Testis (tissue), 3 donors: ENCODE measurements around the gene COBL. TPM values are rescaled to one million over a fixed set of nuclear protein-coding genes. Genes with fewer than 3 reads are reported as not detected.

Experiments
- DNase-seq: peaks from one replicate; pipeline ENCODE4 v3.0.0-alpha.2; 2019
- H3K27ac ChIP-seq, 2 donors: fragments of 200-600 bp; sonication (generic); one replicate each; pipeline ENCODE4 v1.5.1; 2019
- H3K27me3 ChIP-seq: fragments of 200-600 bp; sonication (generic); one replicate; pipeline ENCODE4 v1.5.1; 2019
- H3K36me3 ChIP-seq: fragments of 200-600 bp; sonication (generic); one replicate; pipeline ENCODE4 v1.5.1; 2017; ENCODE audit warnings: low read depth; ENCODE audit errors: missing control alignments
- H3K4me1 ChIP-seq: fragments of 200-600 bp; sonication (generic); one replicate; pipeline ENCODE4 v1.5.1; 2019
- H3K4me3 ChIP-seq, 2 donors: fragments of 200-600 bp; sonication (generic); one replicate each; pipeline ENCODE4 v1.5.1; 2017 to 2019
- H3K9me3 ChIP-seq: fragments of 200-600 bp; sonication (generic); one replicate; pipeline ENCODE4 v1.5.1; 2017
- POLR2A ChIP-seq: fragments of 450-650 bp; IDR thresholded peaks from one replicate; pipeline ENCODE4 v1.6.1; 2017; ENCODE audit warnings: antibody characterized with exemption, mild to moderate bottlenecking, moderate library complexity
- WGBS, 2 donors: methylation state at CpG; one replicate each; pipeline ENCODE4 v1.1.5; 2018; 5-methylcytosine and 5-hydroxymethylcytosine counted together
- intact Hi-C: fragments of 100-400 bp; cut with DNase I; formaldehyde crosslinking; loops from one replicate; pipeline ENCODE4 v1.15.1; 2023; ENCODE audit warnings: low total_unique reads
- polyA plus RNA-seq: library from polyadenylated mRNA; stranded (reverse); fragments of 350-450 nt; fragmentation: Illumina TruSeq; extraction: RNeasy Lipid Tissue Mini Kit (QIAGEN cat#74804); gene quantifications from one replicate; pipeline ENCODE4 v1.2.3, GENCODE V29; 2014; ENCODE audit warnings: low read depth, low replicate concordance; ENCODE audit not compliant: insufficient read depth
- total RNA-seq, 2 donors: library from RNA; depleted of rRNA; stranded (reverse); fragments of >200 nt; gene quantifications; one replicate each; pipeline ENCODE4 v1.2.3, GENCODE V29; 2016
- TF ChIP-seq, protein P1 (sequence below), 3 experiments: fragments of 450-650 bp in 2 of 3; fragments of 200-600 bp in 1 of 3; sonication (generic) in 1 of 3; IDR thresholded peaks; one replicate each; pipeline ENCODE4 v1.5.1; 2016 to 2019; ENCODE audit warnings: antibody characterized with exemption in 3 of 3, mild to moderate bottlenecking in 2 of 3, moderate library complexity in 1 of 3

Gene COBL
- total and polyA plus RNA-seq, 3 donors from 2014 or later, result 9.2 to 14.8 (median 12.3) TPM

- H3K4me1 ChIP-seq, result no peaks in the 10 kb centered on the region
- H3K4me3 ChIP-seq, result no peak overlapping the region
- intact Hi-C loops, result no loop called here
- no peak for DNase-seq
- WGBS, 2 donors, result 95% methylated on average over 3 of the region's 3 CpGs
- no peaks in the 10 kb centered on the region for H3K36me3 ChIP-seq
- H3K27me3 ChIP-seq, result no peaks in the 10 kb centered on the region
- H3K27ac ChIP-seq, result no peak overlapping the region
- TF ChIP-seq POLR2A, result no peak
- TF ChIP-seq, protein P1, sequence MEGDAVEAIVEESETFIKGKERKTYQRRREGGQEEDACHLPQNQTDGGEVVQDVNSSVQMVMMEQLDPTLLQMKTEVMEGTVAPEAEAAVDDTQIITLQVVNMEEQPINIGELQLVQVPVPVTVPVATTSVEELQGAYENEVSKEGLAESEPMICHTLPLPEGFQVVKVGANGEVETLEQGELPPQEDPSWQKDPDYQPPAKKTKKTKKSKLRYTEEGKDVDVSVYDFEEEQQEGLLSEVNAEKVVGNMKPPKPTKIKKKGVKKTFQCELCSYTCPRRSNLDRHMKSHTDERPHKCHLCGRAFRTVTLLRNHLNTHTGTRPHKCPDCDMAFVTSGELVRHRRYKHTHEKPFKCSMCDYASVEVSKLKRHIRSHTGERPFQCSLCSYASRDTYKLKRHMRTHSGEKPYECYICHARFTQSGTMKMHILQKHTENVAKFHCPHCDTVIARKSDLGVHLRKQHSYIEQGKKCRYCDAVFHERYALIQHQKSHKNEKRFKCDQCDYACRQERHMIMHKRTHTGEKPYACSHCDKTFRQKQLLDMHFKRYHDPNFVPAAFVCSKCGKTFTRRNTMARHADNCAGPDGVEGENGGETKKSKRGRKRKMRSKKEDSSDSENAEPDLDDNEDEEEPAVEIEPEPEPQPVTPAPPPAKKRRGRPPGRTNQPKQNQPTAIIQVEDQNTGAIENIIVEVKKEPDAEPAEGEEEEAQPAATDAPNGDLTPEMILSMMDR (IDR thresholded peaks at IDR 0.05), result no peak
- H3K9me3 ChIP-seq, result no peaks in the 10 kb centered on the region
Observed at GRCh38 chr7:51064688-51065087, 251.9 kb downstream of the COBL start.

DNA sequence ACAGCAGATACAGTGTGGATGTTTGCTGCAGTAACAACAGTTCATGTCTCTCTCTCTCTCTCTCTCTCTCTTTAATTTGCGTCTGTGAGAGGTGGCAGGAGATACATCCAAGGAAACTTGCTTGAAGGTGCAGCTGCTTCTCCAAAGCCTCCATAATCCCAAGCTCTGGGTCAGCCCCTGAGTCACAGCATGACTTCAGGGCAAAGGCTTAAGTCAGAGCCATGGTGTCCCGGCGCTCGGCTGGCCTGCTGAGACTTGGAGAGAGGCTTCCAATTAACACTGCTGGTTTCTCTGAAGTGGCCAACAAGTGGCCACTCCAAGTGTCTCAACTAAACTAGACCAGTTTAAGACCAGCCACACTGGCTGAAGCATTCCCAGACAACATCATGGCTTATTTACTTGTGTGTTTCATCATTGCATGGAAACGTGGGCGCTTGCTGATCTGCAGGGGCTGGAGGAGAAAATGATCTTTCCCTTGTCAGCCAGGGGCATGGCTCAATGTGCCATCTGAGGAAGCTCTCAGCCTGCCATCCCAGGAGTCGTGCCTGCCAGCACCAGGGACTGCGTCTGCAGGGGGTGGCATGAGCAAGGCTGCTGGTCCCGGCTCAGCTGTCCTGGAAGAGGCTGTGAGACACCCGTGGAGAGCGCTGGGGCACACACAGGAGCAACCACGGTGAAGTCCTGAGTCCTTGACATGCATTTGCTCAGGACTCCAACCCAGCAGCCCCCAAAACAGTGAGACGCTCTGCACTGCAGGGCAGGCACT is 254.2 kb downstream of the COBL start:
- intact Hi-C loops, result no loop called here
- Histone ChIP-seq H3K4me3 (no peak overlapping the region), H3K9me3 (no peaks in the 10 kb centered on the region), H3K27me3 (no peaks in the 10 kb centered on the region), H3K27ac (no peak overlapping the region), H3K4me1 (no peaks in the 10 kb centered on the region), H3K36me3 (no peaks in the 10 kb centered on the region)
- 85 to 87% methylated on average over 10 to 12 of the region's 13 CpGs for WGBS, 2 donors
- TF ChIP-seq, protein P1 (IDR thresholded peaks at IDR 0.05), result no peak
- no peak for TF ChIP-seq POLR2A
- DNase-seq, result no peak

- Histone ChIP-seq H3K36me3 (no peaks in the 10 kb centered on the region), H3K4me3 (no peak overlapping the region), H3K27ac (no peak overlapping the region), H3K27me3 (no peaks in the 10 kb centered on the region), H3K4me1 (no peaks in the 10 kb centered on the region), H3K9me3 (no peaks in the 10 kb centered on the region)
- TF ChIP-seq, protein P1 (IDR thresholded peaks at IDR 0.05), result no peak
- TF ChIP-seq POLR2A, result no peak
- no peak for DNase-seq
- intact Hi-C loops, result no loop called here
- WGBS, 2 donors, result 66 to 69% methylated on average over 4 to 5 of the region's 5 CpGs
Observed at GRCh38 chr7:51060536-51060935, 256.1 kb downstream of the COBL start.

DNA sequence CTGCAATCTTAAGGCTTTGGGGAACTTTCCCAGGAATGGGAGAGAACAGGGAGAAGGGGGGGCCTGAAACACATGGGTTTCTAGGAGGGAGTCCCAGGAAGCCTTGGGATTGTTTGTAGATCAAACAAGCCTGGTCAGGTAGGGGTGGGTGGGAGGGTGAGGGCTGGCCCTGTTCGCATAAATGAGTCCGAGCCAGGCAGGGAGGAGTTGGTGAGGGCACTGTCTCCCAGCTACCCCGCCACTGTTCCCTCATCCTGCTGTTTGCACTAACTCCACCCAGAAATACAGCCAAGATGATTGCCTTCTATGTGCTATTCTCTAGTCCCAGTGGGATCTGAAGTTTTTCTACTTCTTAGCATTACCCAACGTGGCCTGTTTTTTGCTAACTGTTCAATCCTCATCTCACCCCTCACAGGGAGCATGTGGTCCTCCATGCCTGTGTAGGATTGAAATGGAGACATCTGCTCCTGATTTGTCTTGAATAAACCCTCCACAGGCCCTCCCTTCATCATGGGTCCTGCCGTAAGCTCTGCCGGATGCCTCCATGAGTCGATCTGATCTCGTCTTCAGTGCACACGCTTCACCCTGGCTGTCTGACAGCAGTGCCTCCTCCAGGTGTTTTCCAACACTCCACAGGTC is 257.0 kb downstream of the COBL start:
- no peaks in the 10 kb centered on the region for H3K9me3 ChIP-seq
- no peak for TF ChIP-seq POLR2A
- TF ChIP-seq, protein P1 (IDR thresholded peaks at IDR 0.05), result no peak
- H3K4me3 ChIP-seq, result no peak overlapping the region
- H3K4me1 ChIP-seq, result no peaks in the 10 kb centered on the region
- intact Hi-C loops, result no loop called here
- no peaks in the 10 kb centered on the region for H3K27me3 ChIP-seq
- H3K27ac ChIP-seq, result no peak overlapping the region
- 89 to 94% methylated on average over 9 of the region's 9 CpGs for WGBS, 2 donors
- no peaks in the 10 kb centered on the region for H3K36me3 ChIP-seq
- DNase-seq, result no peak
